Inflammatory macrophage treated with lipopolysaccharide for 1 hour (primary cell): ENCODE results near the gene ANKRD35.
"Not testable (repeated sequence)": the region's sequence is repeated elsewhere in the genome, so short reads cannot be mapped to it uniquely, and the experiment has no call there.

ENCODE experiments used
- DNase-seq, 2 donors: peaks; one replicate each; pipeline ENCODE4 v3.0.0-alpha.2; 2020 to 2022

ANKRD35 gene

GRCh38 chr1:145857170-145857569, 28.5 kb downstream of the ANKRD35 start:
- no peak for DNase-seq

- DNase-seq = no peak
Measured at GRCh38 chr1:145855426-145855948, 30.2 kb downstream of the ANKRD35 start.

- DNase-seq = no peak
Measured at GRCh38 chr1:145849356-145850160, 36.1 kb downstream of the ANKRD35 start.

- no peak for DNase-seq
Measured at GRCh38 chr1:145847827-145848226, 37.8 kb downstream of the ANKRD35 start.

- peak; percentile 40 to 57 for DNase-seq
Measured at GRCh38 chr1:145846201-145846612, 39.5 kb downstream of the ANKRD35 start.

- peak; percentile 66 to 82 for DNase-seq
Measured at GRCh38 chr1:145845514-145846161, 40.0 kb downstream of the ANKRD35 start, which contains the start of gene NUDT17. Gene NUDT17, plus strand, starts transcription at chr1:145845630. Its CDS starts 11 bp downstream, at chr1:145845641.

GRCh38 chr1:145845144-145845513, 40.5 kb downstream of the ANKRD35 start:
- DNase-seq = peak; percentile 48 to 54

GRCh38 chr1:145843031-145843430, 42.6 kb downstream of the ANKRD35 start:
- no peak for DNase-seq

GRCh38 chr1:145837656-145838055, 48.0 kb downstream of the ANKRD35 start:
- peak in 1 of 2 donors; percentile 55 for DNase-seq

GRCh38 chr1:145830810-145831209, 54.9 kb downstream of the ANKRD35 start:
- DNase-seq = not testable (repeated sequence)

- peak in 1 of 2 donors; percentile 28 for DNase-seq
Measured at GRCh38 chr1:145828367-145829026, 57.2 kb downstream of the ANKRD35 start.

- DNase-seq = no peak
Measured at GRCh38 chr1:145827966-145828365, 57.7 kb downstream of the ANKRD35 start.

- no peak for DNase-seq
Measured at GRCh38 chr1:145826030-145826429, 59.6 kb downstream of the ANKRD35 start.

GRCh38 chr1:145824499-145824842, 61.2 kb downstream of the ANKRD35 start:
- DNase-seq = no peak

- DNase-seq = peak; percentile 72 to 79
Measured at GRCh38 chr1:145823565-145824498, 61.8 kb downstream of the ANKRD35 start, which contains the start of the genes POLR3C and RNF115. Gene POLR3C, plus strand, starts transcription at chr1:145824200. Its CDS starts 1,577 bp downstream, at chr1:145825777. Gene RNF115, minus strand, starts transcription at chr1:145824095. Its CDS starts 222 bp downstream, at chr1:145823873.

- DNase-seq = not testable (repeated sequence)
Measured at GRCh38 chr1:145822779-145823331, 62.8 kb downstream of the ANKRD35 start.

- DNase-seq = not testable (repeated sequence)
Measured at GRCh38 chr1:145818095-145818494, 67.6 kb downstream of the ANKRD35 start.
